ENCODE measurements around the gene TBC1D8. TPM values are rescaled to one million over a fixed set of nuclear protein-coding genes. Genes with fewer than 3 reads are reported as not detected.

The TBC1D8 gene
- total and polyA plus RNA-seq, 2 of the 8 experiments (the other 6 are each of a cell fraction or from before 2014, with no cell fraction given) = 20.8 to 21.8 TPM

- Histone ChIP-seq H3K79me1 (ENCODE audit: low read depth, low read length) (peaks cover 5% of the 10 kb centered on the region), H4K8ac (ENCODE audit: extremely low read depth, insufficient read depth, low read length) (no peak overlapping the region), H3K18ac (ENCODE audit: extremely low read depth, low read length) (no peak overlapping the region), H3K23ac (ENCODE audit: insufficient read length) (no peak overlapping the region), H2AFZ (ENCODE audit: low read length) (no peak overlapping the region), H4K20me1 (replicated peaks in 1 of 2; ENCODE audit: control insufficient read depth in 1 of 2, insufficient read depth in 2 of 2, low read length in 2 of 2) (peaks cover 2 to 5% of the 10 kb centered on the region in 2 experiments), H3K4me2 (ENCODE audit: insufficient read depth in 1 of 2, low read depth in 2 of 2, low read length in 2 of 2) (no peak overlapping the region), H3K4ac (replicated peaks; ENCODE audit: insufficient read length, low read depth, low read length) (no peak overlapping the region), H3K4me3 (ENCODE audit: extremely low read depth in 1 of 4, insufficient read depth in 2 of 4, low read depth in 3 of 4, low read length in 4 of 4) (no peak overlapping the region), H3K9ac (replicated peaks in 1 of 4; ENCODE audit: extremely low read depth in 1 of 4, low read depth in 3 of 4, low read length in 3 of 4) (no peak overlapping the region), H3K14ac (ENCODE audit: insufficient read length) (no peak overlapping the region), H2BK5ac (ENCODE audit: low read depth, low read length) (no peak overlapping the region), H3K27me3 (replicated peaks in 1 of 4; ENCODE audit: control insufficient read depth in 3 of 4, extremely low read depth in 1 of 4, insufficient read depth in 3 of 4, low read length in 3 of 4) (no peaks in the 10 kb centered on the region), H3K79me2 (ENCODE audit: control insufficient read depth in 1 of 2, insufficient read depth in 2 of 2, low read length in 2 of 2) (peaks cover 0 to 66% of the 10 kb centered on the region in 2 experiments; a peak in 3 of 4 replicates), H3K23me2 (ENCODE audit: low read depth, low read length) (no peaks in the 10 kb centered on the region), H4K5ac (ENCODE audit: insufficient read length, low read depth, low read length) (no peak overlapping the region), H3K36me3 (ENCODE audit: control insufficient read depth in 2 of 4, insufficient read depth in 4 of 4, low read length in 3 of 4) (no peaks in the 10 kb centered on the region), H2BK120ac (replicated peaks; ENCODE audit: low read depth, low read length) (no peak overlapping the region), H3K27ac (ENCODE audit: low read depth, low read length) (no peak overlapping the region), H2BK20ac (ENCODE audit: low read length) (no peak overlapping the region), H3K4me1 (replicated peaks in 1 of 4; ENCODE audit: control insufficient read depth in 3 of 4, insufficient read depth in 4 of 4, low read length in 3 of 4) (peaks cover 0 to 10% (median 3%) of the 10 kb centered on the region in 4 experiments; a peak in 4 of 7 replicates), H3K9me3 (ENCODE audit: insufficient read depth in 2 of 2, low read depth in 1 of 2, low read length in 1 of 2) (no peaks in the 10 kb centered on the region), H2BK15ac (ENCODE audit: low read length) (no peak overlapping the region), H2BK12ac (ENCODE audit: low read depth, low read length) (no peak overlapping the region), H2AK5ac (ENCODE audit: low read depth, low read length) (no peak overlapping the region), H3K56ac (replicated peaks; ENCODE audit: insufficient read length, low read depth, low read length) (no peak overlapping the region), H4K91ac (replicated peaks; ENCODE audit: insufficient read length, low read length) (peak overlapping the region; percentile 48)
- WGBS, 2 experiments (ENCODE audit: extremely low coverage in 1 of 2, insufficient coverage in 1 of 2, insufficient read length in 1 of 2, insufficient replicate concordance in 2 of 2, low coverage in 1 of 2, low lambda C conversion rate in 2 of 2, missing lambda C conversion rate in 1 of 2) = 88% methylated on average over 11 of the region's 11 CpGs; no CpG with 5 or more reads in 1 of the 2 experiments
- no peak for TF ChIP-seq ASH2L (IDR thresholded peaks at IDR 0.05; ENCODE audit: low read length)
- TF ChIP-seq NRF1 (IDR thresholded peaks at IDR 0.05; ENCODE audit: low read depth, low read length) = no peak
- TF ChIP-seq RNF2 (IDR thresholded peaks at IDR 0.05; ENCODE audit: borderline replicate concordance, low read depth, low read length, missing control alignments, poor library complexity, severe bottlenecking) = no peak
- TF ChIP-seq SP4 (IDR thresholded peaks at IDR 0.05; ENCODE audit: low read length) = no peak
- FAIRE-seq (no peak), DNase-seq (ENCODE audit: low read depth in 1 of 2, low spot score in 2 of 2) (no peak)
- ChIA-PET CTCF (ENCODE audit: partially characterized antibody) (interaction anchor here (0.5 to 1.7 kb wide), 8 partner anchors 10 to 95 kb away, joined by 3 to 6 read pairs (median 3); no protein-coding TSS in a partner anchor), POLR2A (ENCODE audit: partially characterized antibody) (interaction anchor here (1.1 to 1.3 kb wide), 2 partner anchors 30 to 116 kb away, joined by 4 to 6 read pairs; partner anchors contain the start of gene TBC1D8)
Measured at GRCh38 chr2:101120124-101120996, 30.8 kb downstream of the TBC1D8 start.
